K562 (cell line): Measurements from ENCODE around the gene POLR2M. TPM values are rescaled to one million over a fixed set of nuclear protein-coding genes. Genes with fewer than 3 reads are reported as not detected.

Experiments
- NKRF ChIP-seq: fragments of 450-650 bp; IDR thresholded peaks from 2 replicates; pipeline ENCODE4 v1.6.1; 2016; ENCODE audit warnings: borderline replicate concordance
- SMAD1 ChIP-seq: fragments of 150-350 bp; IDR thresholded peaks from 2 replicates; pipeline ENCODE4 v1.6.1; 2014; ENCODE audit warnings: low read length, low read depth; ENCODE audit not compliant: partially characterized antibody
- ZNF384 ChIP-seq: IDR thresholded peaks from 2 replicates; pipeline ENCODE4 v1.6.1; 2012; ENCODE audit warnings: low read depth, low read length, improper control_type of control experiment
- ZNF639 ChIP-seq, 2 experiments: fragments of 200-800 bp in 1 of 2; sonication (Bioruptor generic) in 1 of 2; sonication (generic) in 1 of 2; formaldehyde crosslinking in 1 of 2; IDR thresholded peaks in 1 of 2; conservative IDR thresholded peaks in 1 of 2; 2 replicates each; pipeline versions ENCODE4 v1.5.0 to v1.6.1; 2016 to 2020; ENCODE audit warnings: missing compliant biosample characterization in 1 of 2, missing genetic modification characterization in 1 of 2, missing genetic modification reagents in 1 of 2
- ZNF695 ChIP-seq: fragments of 450-650 bp; formaldehyde crosslinking; IDR thresholded peaks from 2 replicates; pipeline ENCODE4 v1.4.0; 2020; ENCODE audit warnings: mild to moderate bottlenecking, moderate library complexity
- polyA plus RNA-seq, 8 experiments: library from polyadenylated mRNA; depleted of rRNA in 4 of 8; stranded (reverse) in 5 of 8; unstranded in 3 of 8; fragments of >200 nt; fragmentation: Nextera tagmentation in 2 of 8; fragmentation: Illumina TruSeq in 1 of 8; extraction: Ambion mirVana in 2 of 8; extraction: Trizol in 1 of 8; gene quantifications; 2 replicates each; pipeline versions ENCODE4 v1.2.1 to v1.2.3, GENCODE V29; 2011 to 2014; ENCODE audit warnings: inconsistent platforms in 1 of 8, missing spikeins in 1 of 8
- total RNA-seq, 7 experiments: library from RNA; depleted of rRNA in 6 of 7; stranded (reverse); fragments of >200 nt in 6 of 7; fragmentation: Illumina TruSeq in 2 of 7; extraction: Trizol in 2 of 7; gene quantifications; 2 replicates each; pipeline versions ENCODE4 v1.2.1 to v1.2.3, GENCODE V29; 2011 to 2021; ENCODE audit warnings: low replicate concordance in 1 of 7
- TF ChIP-seq, protein P1 (sequence below): sonication (generic); formaldehyde crosslinking; IDR thresholded peaks from 2 replicates; pipeline ENCODE4 v1.8.0; 2022; ENCODE audit warnings: mild to moderate bottlenecking, missing genetic modification reagents
- TF ChIP-seq, protein P2 (sequence below), 2 experiments: fragments of 450-650 bp in 1 of 2; sonication (generic) in 1 of 2; formaldehyde crosslinking in 1 of 2; IDR thresholded peaks; 2 replicates each; pipeline versions ENCODE4 v1.7.1 to v1.9.0; 2016 to 2022; ENCODE audit warnings: inconsistent platforms in 1 of 2, mild to moderate bottlenecking in 1 of 2, missing genetic modification reagents in 1 of 2

Gene POLR2M
- total and polyA plus RNA-seq, 9 of the 15 experiments (the other 6 are each of a cell fraction or from before 2014, with no cell fraction given), result 9.2 to 1,050 (median 43.0) TPM

- TF ChIP-seq ZNF639 (CRISPR knock-in tag; conservative IDR thresholded peaks at IDR 0.05 in 1 of 2, IDR thresholded peaks at IDR 0.05 in 1 of 2) (peak in 1 of 2 experiments; percentile 74; a peak in 1 of 4 replicates), SMAD1 (peak; percentile 88), ZNF384 (peak; percentile 55; the same call in 1 of the 2 replicates), ZNF695 (CRISPR knock-in tag) (no peak), NKRF (peak; percentile 64; the same call in 1 of the 2 replicates)
- TF ChIP-seq, protein P1, sequence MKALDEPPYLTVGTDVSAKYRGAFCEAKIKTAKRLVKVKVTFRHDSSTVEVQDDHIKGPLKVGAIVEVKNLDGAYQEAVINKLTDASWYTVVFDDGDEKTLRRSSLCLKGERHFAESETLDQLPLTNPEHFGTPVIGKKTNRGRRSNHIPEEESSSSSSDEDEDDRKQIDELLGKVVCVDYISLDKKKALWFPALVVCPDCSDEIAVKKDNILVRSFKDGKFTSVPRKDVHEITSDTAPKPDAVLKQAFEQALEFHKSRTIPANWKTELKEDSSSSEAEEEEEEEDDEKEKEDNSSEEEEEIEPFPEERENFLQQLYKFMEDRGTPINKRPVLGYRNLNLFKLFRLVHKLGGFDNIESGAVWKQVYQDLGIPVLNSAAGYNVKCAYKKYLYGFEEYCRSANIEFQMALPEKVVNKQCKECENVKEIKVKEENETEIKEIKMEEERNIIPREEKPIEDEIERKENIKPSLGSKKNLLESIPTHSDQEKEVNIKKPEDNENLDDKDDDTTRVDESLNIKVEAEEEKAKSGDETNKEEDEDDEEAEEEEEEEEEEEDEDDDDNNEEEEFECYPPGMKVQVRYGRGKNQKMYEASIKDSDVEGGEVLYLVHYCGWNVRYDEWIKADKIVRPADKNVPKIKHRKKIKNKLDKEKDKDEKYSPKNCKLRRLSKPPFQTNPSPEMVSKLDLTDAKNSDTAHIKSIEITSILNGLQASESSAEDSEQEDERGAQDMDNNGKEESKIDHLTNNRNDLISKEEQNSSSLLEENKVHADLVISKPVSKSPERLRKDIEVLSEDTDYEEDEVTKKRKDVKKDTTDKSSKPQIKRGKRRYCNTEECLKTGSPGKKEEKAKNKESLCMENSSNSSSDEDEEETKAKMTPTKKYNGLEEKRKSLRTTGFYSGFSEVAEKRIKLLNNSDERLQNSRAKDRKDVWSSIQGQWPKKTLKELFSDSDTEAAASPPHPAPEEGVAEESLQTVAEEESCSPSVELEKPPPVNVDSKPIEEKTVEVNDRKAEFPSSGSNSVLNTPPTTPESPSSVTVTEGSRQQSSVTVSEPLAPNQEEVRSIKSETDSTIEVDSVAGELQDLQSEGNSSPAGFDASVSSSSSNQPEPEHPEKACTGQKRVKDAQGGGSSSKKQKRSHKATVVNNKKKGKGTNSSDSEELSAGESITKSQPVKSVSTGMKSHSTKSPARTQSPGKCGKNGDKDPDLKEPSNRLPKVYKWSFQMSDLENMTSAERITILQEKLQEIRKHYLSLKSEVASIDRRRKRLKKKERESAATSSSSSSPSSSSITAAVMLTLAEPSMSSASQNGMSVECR (CRISPR knock-in tag), result peak; percentile 68
- TF ChIP-seq, protein P2, sequence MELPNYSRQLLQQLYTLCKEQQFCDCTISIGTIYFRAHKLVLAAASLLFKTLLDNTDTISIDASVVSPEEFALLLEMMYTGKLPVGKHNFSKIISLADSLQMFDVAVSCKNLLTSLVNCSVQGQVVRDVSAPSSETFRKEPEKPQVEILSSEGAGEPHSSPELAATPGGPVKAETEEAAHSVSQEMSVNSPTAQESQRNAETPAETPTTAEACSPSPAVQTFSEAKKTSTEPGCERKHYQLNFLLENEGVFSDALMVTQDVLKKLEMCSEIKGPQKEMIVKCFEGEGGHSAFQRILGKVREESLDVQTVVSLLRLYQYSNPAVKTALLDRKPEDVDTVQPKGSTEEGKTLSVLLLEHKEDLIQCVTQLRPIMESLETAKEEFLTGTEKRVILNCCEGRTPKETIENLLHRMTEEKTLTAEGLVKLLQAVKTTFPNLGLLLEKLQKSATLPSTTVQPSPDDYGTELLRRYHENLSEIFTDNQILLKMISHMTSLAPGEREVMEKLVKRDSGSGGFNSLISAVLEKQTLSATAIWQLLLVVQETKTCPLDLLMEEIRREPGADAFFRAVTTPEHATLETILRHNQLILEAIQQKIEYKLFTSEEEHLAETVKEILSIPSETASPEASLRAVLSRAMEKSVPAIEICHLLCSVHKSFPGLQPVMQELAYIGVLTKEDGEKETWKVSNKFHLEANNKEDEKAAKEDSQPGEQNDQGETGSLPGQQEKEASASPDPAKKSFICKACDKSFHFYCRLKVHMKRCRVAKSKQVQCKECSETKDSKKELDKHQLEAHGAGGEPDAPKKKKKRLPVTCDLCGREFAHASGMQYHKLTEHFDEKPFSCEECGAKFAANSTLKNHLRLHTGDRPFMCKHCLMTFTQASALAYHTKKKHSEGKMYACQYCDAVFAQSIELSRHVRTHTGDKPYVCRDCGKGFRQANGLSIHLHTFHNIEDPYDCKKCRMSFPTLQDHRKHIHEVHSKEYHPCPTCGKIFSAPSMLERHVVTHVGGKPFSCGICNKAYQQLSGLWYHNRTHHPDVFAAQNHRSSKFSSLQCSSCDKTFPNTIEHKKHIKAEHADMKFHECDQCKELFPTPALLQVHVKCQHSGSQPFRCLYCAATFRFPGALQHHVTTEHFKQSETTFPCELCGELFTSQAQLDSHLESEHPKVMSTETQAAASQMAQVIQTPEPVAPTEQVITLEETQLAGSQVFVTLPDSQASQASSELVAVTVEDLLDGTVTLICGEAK (IDR thresholded peaks at IDR 0.05), result peak; percentile 100
- TF ChIP-seq, protein P2 (CRISPR knock-in tag; IDR thresholded peaks at IDR 0.05), result peak; percentile 100
Measured at GRCh38 chr15:57706405-57707209, at the start of gene POLR2M (continued).
